Sigmoid colon (tissue), 7 donors: ENCODE data around the gene COX14. TPM values are rescaled to one million over a fixed set of nuclear protein-coding genes. Genes with fewer than 3 reads are reported as not detected.

Source experiments
- DNase-seq: peaks from one replicate; pipeline ENCODE4 v3.0.0-alpha.2; 2019
- H3K27ac ChIP-seq, 4 donors: fragments of 200-600 bp; sonication (generic); one replicate each; pipeline ENCODE4 v1.5.1; 2016 to 2019; ENCODE audit warnings: mild to moderate bottlenecking in 1 of 4
- H3K27me3 ChIP-seq, 3 donors: fragments of 200-600 bp; sonication (generic); one replicate each; pipeline ENCODE4 v1.5.1; 2019; ENCODE audit warnings: mild to moderate bottlenecking in 1 of 3
- H3K36me3 ChIP-seq, 4 donors: fragments of 200-600 bp; sonication (generic); one replicate each; pipeline ENCODE4 v1.5.1; 2016 to 2019
- H3K4me1 ChIP-seq, 4 donors: fragments of 200-600 bp; sonication (generic); one replicate each; pipeline ENCODE4 v1.5.1; 2017 to 2019
- H3K4me3 ChIP-seq, 4 donors: fragments of 200-600 bp; sonication (generic); one replicate each; pipeline ENCODE4 v1.5.1; 2017 to 2019; ENCODE audit warnings: mild to moderate bottlenecking in 2 of 4, moderate library complexity in 1 of 4
- H3K9me3 ChIP-seq, 4 donors: fragments of 200-600 bp in 3 of 4; sonication (generic) in 3 of 4; one replicate each; pipeline versions ENCODE4 v1.5.1 to v1.6.1; 2013 to 2019
- CTCF ChIP-seq, 4 experiments: fragments of 450-650 bp in 3 of 4; fragments of 200-600 bp in 1 of 4; IDR thresholded peaks; one replicate each; pipeline ENCODE4 v1.5.1; 2016 to 2019; ENCODE audit warnings: antibody characterized with exemption in 4 of 4, mild to moderate bottlenecking in 3 of 4, moderate library complexity in 2 of 4
- EP300 ChIP-seq, 4 donors: sonication (generic); formaldehyde crosslinking; IDR thresholded peaks; one replicate each; pipeline ENCODE4 v1.6.1; 2017; ENCODE audit warnings: antibody characterized with exemption in 4 of 4
- POLR2A ChIP-seq, 2 donors: fragments of 450-650 bp; IDR thresholded peaks; one replicate each; pipeline ENCODE4 v1.6.1; 2016; ENCODE audit warnings: antibody characterized with exemption in 2 of 2, mild to moderate bottlenecking in 2 of 2, moderate library complexity in 2 of 2
- POLR2AphosphoS5 ChIP-seq, 4 donors: sonication (generic); formaldehyde crosslinking; IDR thresholded peaks; one replicate each; pipeline ENCODE4 v1.6.1; 2017; ENCODE audit warnings: antibody characterized with exemption in 4 of 4
- WGBS, 2 donors: extraction: QIAGEN DNeasy Blood & Tissue Kit; methylation state at CpG; one replicate each; pipeline ENCODE4 v1.1.7; 2013; 5-methylcytosine and 5-hydroxymethylcytosine counted together
- intact Hi-C: fragments of 100-400 bp; cut with DNase I; formaldehyde crosslinking; loops from one replicate; pipeline ENCODE4 v1.15.1; 2023
- polyA plus RNA-seq, 3 donors: library from polyadenylated mRNA; stranded (reverse); fragments of 200-250 nt; gene quantifications; one replicate each; pipeline ENCODE4 v1.2.3, GENCODE V29; 2013
- total RNA-seq, 4 donors: library from RNA; depleted of rRNA; stranded (reverse); fragments of >200 nt; gene quantifications; one replicate each; pipeline ENCODE4 v1.1.0, GENCODE V29; 2016
- donor health status: healthy with polysubstance abuse.
- donor health status: Bipolar disorder and iron deficiency.
- donor health status: healthy.

Gene COX14
- total and polyA plus RNA-seq, 7 donors = 87.8 to 266 (median 124) TPM

- peaks cover 0 to 8% (median 0%) of the 10 kb centered on the region in 4 donors for H3K36me3 ChIP-seq
- peak overlapping the region in 3 of 4 donors; percentile 11 to 36 (median 31) for H3K4me3 ChIP-seq
- peak overlapping the region; percentile 61 to 85 (median 74) for H3K27ac ChIP-seq
- TF ChIP-seq POLR2AphosphoS5 (IDR thresholded peaks at IDR 0.05) (no peak), EP300 (IDR thresholded peaks at IDR 0.05) (no peak), CTCF (IDR thresholded peaks at IDR 0.05) (peak in 2 of 4 experiments; percentile 77 to 89)
- no peaks in the 10 kb centered on the region for H3K9me3 ChIP-seq
- intact Hi-C loops = loop anchor here (1.0 to 2.0 kb wide), 3 partner anchors 27 to 63 kb away; partner anchors contain the start of genes CERS5 and SMARCD1
- WGBS, 2 donors = 11 to 24% methylated on average over 19 of the region's 19 CpGs
- H3K27me3 ChIP-seq = no peaks in the 10 kb centered on the region
- DNase-seq = no peak
- peaks cover 0 to 41% (median 30%) of the 10 kb centered on the region in 4 donors for H3K4me1 ChIP-seq
Observed at GRCh38 chr12:50111395-50111692, 692 bp upstream of the COX14 start.

GRCh38 chr12:50112456-50113218 is 601 bp downstream of the COX14 start:
- Histone ChIP-seq H3K36me3 (peaks cover 0 to 8% (median 0%) of the 10 kb centered on the region in 4 donors), H3K4me1 (peaks cover 0 to 51% (median 40%) of the 10 kb centered on the region in 4 donors), H3K9me3 (no peaks in the 10 kb centered on the region), H3K27me3 (no peaks in the 10 kb centered on the region), H3K4me3 (peak overlapping the region; percentile 70 to 99 (median 86)), H3K27ac (peak overlapping the region; percentile 95 to 99 (median 98))
- 5 to 19% methylated on average over 26 of the region's 26 CpGs for WGBS, 2 donors
- DNase-seq = no peak
- TF ChIP-seq POLR2AphosphoS5 (IDR thresholded peaks at IDR 0.05) (no peak), CTCF (IDR thresholded peaks at IDR 0.05) (no peak), POLR2A (IDR thresholded peaks at IDR 0.05) (peak in 1 of 2 donors; percentile 20), EP300 (IDR thresholded peaks at IDR 0.05) (no peak)
- intact Hi-C loops = no loop called here

- H3K36me3 ChIP-seq = peaks cover 0 to 29% (median 16%) of the 10 kb centered on the region in 4 donors
- peak overlapping the region; percentile 34 to 61 (median 42) for H3K27ac ChIP-seq
- no peaks in the 10 kb centered on the region for H3K27me3 ChIP-seq
- intact Hi-C loops = no loop called here
- no peaks in the 10 kb centered on the region for H3K9me3 ChIP-seq
- peaks cover 0 to 41% (median 30%) of the 10 kb centered on the region in 4 donors for H3K4me1 ChIP-seq
- no peak overlapping the region for H3K4me3 ChIP-seq
- WGBS, 2 donors = 86 to 87% methylated on average over 6 of the region's 6 CpGs
- peak; percentile 49 for DNase-seq
- TF ChIP-seq EP300 (IDR thresholded peaks at IDR 0.05) (no peak), POLR2A (IDR thresholded peaks at IDR 0.05) (no peak), POLR2AphosphoS5 (IDR thresholded peaks at IDR 0.05) (no peak), CTCF (IDR thresholded peaks at IDR 0.05) (no peak)
Observed at GRCh38 chr12:50117057-50117622, 5.1 kb downstream of the COX14 start.

GRCh38 chr12:50119387-50119786 is 7.4 kb downstream of the COX14 start:
- Histone ChIP-seq H3K9me3 (no peaks in the 10 kb centered on the region), H3K27ac (no peak overlapping the region), H3K4me3 (no peak overlapping the region), H3K4me1 (peaks cover 0 to 24% (median 13%) of the 10 kb centered on the region in 4 donors), H3K36me3 (peaks cover 0 to 51% (median 20%) of the 10 kb centered on the region in 4 donors), H3K27me3 (no peaks in the 10 kb centered on the region)
- no peak for TF ChIP-seq EP300 (IDR thresholded peaks at IDR 0.05)
- no peak for TF ChIP-seq CTCF (IDR thresholded peaks at IDR 0.05)
- no peak for TF ChIP-seq POLR2AphosphoS5 (IDR thresholded peaks at IDR 0.05)
- no peak for TF ChIP-seq POLR2A (IDR thresholded peaks at IDR 0.05)
- peak; percentile 46 for DNase-seq
- 94 to 100% methylated on average over 2 of the region's 2 CpGs for WGBS, 2 donors
- intact Hi-C loops = no loop called here
